GM19397 (cell line): ENCODE results near the gene METTL24.
"Not testable (repeated sequence)": the region's sequence is repeated elsewhere in the genome, so short reads cannot be mapped to it uniquely, and the experiment has no call there.

Experiments used
- ATAC-seq: cut with Tn5 transposase; IDR thresholded peaks from one replicate; pipeline ENCODE4 v1.9.1; 2021; ENCODE audit warnings: mild to moderate bottlenecking, moderate library complexity; ENCODE audit not compliant: unreplicated experiment

METTL24 gene

DNA sequence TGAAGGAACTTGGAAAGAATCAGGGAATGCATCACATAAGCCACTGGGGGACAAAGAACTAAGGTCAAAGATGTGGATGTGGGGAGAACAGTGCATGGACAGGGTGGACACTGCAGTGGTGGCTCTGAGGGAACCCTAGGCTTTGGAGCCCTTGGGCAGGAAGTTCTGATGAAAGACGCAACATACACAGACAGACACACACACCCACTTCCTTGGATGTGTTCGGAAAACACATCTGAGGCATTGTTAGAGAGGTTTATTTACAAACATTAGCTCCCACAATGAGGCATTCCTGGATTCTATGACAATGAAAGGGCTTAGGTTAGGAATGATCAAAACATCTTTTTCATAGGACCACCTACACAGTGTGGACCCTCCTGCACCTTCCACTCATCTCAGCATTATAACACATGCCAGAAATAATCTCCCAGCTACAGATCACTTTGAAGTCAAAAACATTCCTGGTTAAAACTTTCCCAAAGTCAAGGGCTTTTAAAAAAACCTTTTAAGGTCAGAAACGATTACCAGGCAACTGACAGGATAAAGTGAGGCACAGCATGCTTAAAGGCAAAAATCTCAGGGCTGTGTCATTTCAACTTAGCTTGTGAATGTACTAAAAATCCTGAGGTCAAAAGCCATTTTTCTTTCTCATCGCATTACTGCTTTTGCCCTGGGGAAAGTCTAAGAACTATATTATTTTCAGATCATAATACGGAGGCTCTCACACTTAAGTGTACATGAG, 6.4 kb upstream of the METTL24 start:
- ATAC-seq: no peak

GRCh38 chr6:110363748-110364147, 5.6 kb upstream of the METTL24 start:
- no peak for ATAC-seq

DNA sequence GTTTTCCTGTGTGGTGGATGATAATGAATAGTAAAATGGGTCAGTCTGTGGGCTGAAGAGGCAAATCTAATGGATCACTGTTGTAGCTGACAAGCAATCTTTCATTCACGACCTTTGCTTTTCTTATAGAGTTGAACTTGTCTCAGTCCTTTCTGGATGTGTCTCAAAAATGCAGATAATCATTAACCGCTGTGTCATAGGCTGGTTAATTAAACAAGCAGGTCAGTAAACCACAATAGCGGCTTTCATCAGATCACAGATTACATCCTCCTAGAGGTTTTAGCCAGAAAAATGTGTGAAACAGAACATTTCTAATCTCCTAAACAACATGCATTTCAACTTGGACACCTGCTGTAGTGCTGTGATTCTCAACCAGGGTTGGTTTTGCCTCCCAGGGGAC, 2.5 kb upstream of the METTL24 start:
- no peak for ATAC-seq

DNA sequence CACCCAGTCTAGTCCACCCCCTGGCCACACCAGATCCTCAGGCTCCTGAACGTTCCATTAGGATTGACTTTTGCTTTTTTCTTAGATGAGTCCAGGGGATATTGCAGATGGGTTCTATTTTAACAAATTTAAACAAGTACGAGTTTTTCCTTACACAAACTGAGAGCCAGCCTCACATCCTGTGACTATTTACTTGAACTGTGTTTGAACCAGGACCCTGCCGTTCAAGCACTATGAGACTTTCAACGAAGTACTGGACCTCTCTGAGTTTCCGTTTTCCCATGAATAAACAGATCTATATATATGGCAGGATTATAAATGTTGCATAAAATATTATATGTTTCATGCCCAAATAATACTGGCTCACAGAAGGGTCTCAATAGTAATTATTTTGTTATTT, 1.4 kb upstream of the METTL24 start:
- ATAC-seq: no peak

DNA sequence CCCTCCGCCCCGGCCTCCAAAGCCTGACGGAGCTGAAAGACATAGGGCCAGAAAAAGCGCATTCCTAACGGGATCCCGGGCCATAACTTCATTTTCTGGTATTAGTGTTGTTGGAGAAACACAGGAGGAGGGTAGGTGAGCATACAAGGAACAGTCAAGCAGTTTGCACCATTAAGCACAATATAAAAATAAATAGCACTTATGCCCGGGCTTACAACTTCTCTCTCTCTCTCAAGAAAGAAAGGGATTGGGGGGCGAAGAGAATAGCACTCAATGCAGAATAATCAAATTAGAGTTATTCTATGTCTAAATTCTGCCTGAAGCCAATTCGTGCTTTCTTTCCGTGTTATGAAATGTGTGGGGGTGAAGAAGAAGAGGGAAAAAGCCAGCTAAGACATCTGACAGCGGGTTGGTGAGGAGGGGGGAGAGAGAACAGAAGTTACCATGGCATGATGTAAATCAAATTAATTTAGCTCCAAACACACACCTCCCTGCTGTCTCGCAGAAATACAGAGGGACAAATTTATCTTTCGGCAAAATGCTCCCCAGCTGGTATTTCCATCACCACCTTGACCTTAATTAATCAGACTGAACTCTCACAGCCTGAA, 508 bp upstream of the METTL24 start:
- no peak for ATAC-seq

- no peak for ATAC-seq
These were observed 868 bp downstream of the METTL24 start for GRCh38 chr6:110357298-110357663.

DNA sequence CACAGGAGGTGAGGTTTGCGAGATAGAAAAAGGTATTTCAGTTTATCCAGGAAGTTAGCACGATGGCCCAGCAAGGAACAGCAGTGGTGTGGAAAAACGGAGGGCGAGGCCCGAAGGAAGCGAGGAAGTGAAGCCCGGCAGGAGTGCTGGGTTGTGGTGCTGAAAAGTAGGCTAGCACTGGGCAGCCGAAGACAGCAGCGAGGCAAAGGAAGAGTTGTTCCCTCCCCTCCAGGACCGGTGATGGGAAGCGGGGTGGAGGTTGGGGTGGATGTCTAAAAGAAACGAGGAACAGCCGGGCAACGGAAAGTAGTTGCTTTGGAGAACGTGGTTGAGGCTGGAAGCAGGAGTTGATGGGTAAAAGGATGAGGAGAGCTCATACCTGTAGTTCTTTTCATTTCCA, 1.4 kb downstream of the METTL24 start:
- no peak for ATAC-seq

GRCh38 chr6:110355727-110356126, 2.4 kb downstream of the METTL24 start:
- no peak for ATAC-seq

DNA sequence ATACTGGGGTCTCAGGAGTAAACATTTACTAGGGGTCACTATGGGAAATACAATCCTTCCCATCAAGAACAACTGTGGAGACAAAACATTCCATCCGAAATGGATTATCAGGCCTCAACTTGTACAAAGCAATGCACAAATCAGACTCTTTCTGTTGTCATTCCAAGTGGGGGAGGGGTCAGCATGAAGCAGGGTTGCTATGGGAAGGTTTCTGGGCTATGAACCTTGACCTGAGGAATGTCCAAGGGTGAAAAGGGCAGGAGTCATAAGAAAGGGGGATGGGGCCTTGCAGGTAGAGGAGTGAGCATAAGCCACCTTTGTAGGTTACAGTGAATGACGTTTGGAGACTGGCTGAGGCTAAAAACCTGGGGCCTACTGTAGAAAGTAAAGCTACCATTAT, 3.1 kb downstream of the METTL24 start:
- ATAC-seq: no peak

DNA sequence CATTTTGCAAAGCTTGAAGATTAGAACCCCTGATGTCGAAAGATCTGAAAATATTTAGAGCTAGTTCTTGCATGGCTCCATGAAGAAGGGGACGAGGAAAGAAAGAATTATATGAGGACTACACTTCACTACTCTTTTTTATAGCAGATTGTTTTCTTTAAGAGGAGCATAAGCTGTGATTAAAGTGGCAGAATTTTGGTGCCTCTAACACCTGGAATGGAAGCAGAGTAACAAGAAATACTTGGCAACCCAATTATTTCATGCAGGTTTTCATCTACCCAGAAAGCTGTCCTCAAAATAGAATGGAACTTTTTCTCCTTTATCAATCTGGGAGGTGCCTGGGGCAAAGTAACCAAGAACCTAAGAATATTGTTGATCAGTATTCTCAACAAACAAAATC, 4.0 kb downstream of the METTL24 start:
- ATAC-seq: no peak

DNA sequence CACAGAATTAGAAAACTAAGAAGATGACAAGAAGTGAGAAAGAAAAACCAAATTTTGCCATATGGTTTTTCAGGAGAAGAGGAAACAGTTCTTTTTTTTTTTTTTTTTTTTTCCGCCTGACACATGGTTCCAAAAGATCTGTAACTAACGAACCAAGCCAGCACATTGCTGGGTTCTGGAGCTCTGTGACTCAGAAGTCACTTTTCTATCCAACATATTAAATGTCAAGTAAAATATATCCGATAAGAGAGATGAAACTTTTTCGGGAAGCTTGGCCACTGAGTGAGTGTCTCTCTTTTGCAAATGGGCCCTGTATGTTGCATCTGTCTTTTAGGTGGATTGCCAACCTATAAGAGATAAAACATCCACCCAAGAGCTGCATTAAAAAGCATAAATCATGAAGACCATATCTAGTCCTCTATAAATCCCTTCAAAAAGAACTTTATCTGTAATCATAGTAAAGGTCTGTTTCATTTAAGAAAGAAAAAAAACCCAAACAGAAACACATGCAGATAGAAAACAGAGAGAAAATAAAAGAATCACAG, 4.6 kb downstream of the METTL24 start:
- ATAC-seq: no peak

- ATAC-seq: no peak
These were observed 5.4 kb downstream of the METTL24 start for GRCh38 chr6:110352563-110353262.

DNA sequence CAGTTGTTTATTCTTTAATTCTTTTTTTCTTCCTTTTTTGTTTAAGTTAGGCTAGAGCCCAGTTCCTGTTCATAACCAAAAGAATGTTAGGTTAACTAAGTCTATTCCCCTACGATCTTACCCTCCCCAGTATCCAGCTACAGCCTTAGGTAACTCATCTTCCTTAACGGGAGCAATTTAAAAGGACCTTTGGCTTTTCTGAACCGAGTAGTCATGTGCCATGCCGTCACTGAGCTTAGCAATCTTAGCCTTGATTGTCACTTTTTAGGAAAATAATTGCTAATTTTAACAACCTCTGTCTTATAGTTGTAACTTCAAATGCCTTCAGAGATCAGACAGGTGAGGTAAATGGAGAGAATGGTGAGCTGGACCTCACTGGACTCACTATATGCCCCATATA, 6.2 kb downstream of the METTL24 start:
- ATAC-seq: no peak

DNA sequence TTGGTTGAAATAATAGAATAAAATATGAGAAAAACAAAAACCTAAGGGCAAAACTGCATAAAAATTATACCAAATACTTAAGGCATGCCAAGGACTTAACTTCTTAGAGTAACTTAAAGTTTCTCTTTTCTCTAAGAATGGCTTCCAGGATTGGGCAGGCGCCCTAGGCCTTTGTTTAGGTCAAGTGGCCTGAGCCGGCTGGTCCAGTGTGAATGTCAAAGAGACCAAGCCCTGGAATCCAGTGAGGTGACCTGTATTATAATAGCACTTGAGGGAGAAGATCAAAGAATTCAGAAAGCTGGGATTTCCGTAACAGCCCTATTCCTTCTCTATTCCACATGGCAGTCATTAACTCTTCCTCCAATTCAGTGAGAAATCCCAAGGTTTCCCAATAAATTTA, 6.6 kb downstream of the METTL24 start:
- ATAC-seq: no peak

DNA sequence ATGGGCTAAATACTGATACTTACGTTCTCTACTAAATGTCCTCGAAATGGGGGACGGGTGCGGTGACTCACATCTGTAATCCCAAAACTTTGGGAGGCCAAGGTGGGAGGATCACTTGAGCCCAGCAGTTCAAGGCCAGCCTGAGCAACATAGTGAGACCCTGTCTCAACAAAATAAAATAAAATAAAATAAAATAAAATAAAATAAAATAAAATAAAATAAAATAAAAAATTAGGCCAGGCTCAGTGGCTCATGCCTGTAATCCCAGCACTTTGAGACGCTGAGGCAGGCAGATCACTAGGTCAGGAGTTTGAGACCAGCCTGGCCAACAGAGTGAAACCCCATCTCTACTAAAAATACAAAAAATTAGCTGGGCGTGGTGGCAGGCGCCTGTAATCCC, 7.6 kb downstream of the METTL24 start:
- ATAC-seq: not testable (repeated sequence)

GRCh38 chr6:110348961-110349690, 9.0 kb downstream of the METTL24 start:
- ATAC-seq: no peak

GRCh38 chr6:110345025-110345424, 13.1 kb downstream of the METTL24 start:
- ATAC-seq: no peak

DNA sequence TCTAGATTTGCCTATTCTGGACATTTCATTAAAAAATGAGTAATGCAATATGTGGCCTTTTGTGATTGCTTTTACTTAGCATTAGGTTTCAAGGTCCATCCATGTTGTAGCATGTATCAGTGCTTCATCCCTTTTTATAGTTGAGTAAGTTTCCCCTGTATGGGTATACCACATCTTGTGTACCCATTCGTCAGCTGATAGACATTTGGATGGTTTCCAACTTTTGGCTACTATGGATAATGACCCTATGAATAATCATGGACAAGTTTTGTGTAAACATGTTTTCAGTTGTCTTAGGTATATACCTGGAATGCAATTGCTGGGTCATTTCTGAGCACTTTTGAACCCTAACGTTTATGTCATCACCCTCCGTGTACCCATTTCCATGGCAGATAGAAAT, 15.4 kb downstream of the METTL24 start:
- no peak for ATAC-seq

- no peak for ATAC-seq
These were observed 16.2 kb downstream of the METTL24 start for GRCh38 chr6:110341663-110342596.

DNA sequence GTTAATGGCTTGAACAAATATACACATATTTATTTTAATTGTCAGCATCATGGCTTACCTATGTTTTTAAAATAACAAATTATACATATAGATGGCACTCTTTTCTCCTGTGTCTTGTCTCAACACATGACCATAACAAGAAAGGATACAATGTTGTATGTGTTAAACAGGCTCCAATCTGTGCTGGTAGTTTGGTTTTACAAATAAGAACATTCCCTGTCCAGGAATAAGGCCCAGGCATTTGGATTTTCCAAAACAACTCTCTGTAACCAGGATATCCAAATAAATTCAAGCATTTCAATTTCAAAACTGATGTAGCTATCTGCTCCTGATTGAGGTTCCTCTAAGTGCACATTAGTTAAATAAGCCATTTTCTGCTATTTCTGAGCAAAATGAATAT, 17.1 kb downstream of the METTL24 start:
- no peak for ATAC-seq
